HEK293T (cell line): ENCODE measurements around the gene CCDC40.

Experiments used
- BHLHE40 ChIP-seq: fragments of 450-650 bp; IDR thresholded peaks from 2 replicates; pipeline ENCODE4 v1.6.1; 2016; ENCODE audit warnings: mild to moderate bottlenecking, moderate library complexity, borderline replicate concordance
- ELF4 ChIP-seq: fragments of 450-650 bp; IDR thresholded peaks from 2 replicates; pipeline ENCODE4 v1.6.1; 2017; ENCODE audit warnings: antibody characterized with exemption
- FOXA1 ChIP-seq: fragments of 450-650 bp; IDR thresholded peaks from 2 replicates; pipeline ENCODE4 v1.6.1; 2016; ENCODE audit warnings: mild to moderate bottlenecking
- FOXK2 ChIP-seq: fragments of 450-650 bp; IDR thresholded peaks from 2 replicates; pipeline ENCODE4 v1.6.1; 2016; ENCODE audit warnings: mild to moderate bottlenecking
- HDGF ChIP-seq: fragments of 450-650 bp; IDR thresholded peaks from 2 replicates; pipeline ENCODE4 v1.6.1; 2017; ENCODE audit warnings: antibody characterized with exemption, borderline replicate concordance
- L3MBTL2 ChIP-seq: fragments of 450-650 bp; conservative IDR thresholded peaks from 2 replicates; pipeline ENCODE4 v1.6.1; 2016; ENCODE audit warnings: mild to moderate bottlenecking
- NFRKB ChIP-seq: fragments of 450-650 bp; IDR thresholded peaks from 2 replicates; pipeline ENCODE4 v1.6.1; 2016; ENCODE audit warnings: mild to moderate bottlenecking, moderate library complexity
- SP1 ChIP-seq: fragments of 450-650 bp; IDR thresholded peaks from 2 replicates; pipeline ENCODE4 v1.6.1; 2017
- SUZ12 ChIP-seq: fragments of 450-650 bp; IDR thresholded peaks from 2 replicates; pipeline ENCODE4 v1.6.1; 2016; ENCODE audit warnings: mild to moderate bottlenecking
- TARDBP ChIP-seq: fragments of 450-650 bp; IDR thresholded peaks from 2 replicates; pipeline ENCODE4 v1.6.1; 2016
- ZNF384 ChIP-seq: fragments of 450-650 bp; IDR thresholded peaks from 2 replicates; pipeline ENCODE4 v1.6.1; 2016

DNA sequence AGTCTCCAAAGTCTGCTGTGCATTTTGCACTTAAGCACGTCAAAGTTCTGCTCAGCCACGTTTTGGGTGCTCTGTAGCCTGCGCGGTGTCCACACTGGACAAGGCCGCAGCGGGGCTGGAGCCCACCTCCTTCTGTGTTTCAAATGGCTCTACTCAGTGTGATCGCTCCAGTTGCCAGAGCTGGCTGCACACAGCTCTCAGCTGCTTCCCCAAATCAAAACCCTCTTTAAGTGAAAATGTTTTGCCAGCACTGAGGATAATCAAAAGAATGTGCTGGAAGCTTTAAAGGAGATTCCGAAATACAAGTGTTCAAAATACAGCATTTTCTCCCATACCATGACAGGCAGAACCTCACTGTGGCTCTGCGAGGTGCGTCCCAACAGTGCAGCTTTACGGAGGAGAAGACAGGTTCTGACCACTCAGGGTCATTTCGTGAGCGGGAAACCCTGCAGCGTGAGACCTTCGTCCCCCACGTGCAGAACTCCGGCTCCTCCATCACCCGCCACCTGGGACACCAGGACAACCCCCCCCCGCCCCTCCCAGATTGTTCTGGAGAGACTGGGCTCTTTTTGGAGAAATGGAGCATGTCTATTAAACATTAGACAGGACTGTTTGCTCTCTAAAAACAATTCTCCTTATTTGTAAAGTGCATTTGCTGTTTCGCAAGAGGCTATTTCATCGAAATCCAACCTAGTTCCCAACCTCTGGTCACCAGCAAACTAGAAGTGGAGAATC, 17.4 kb upstream of the CCDC40 start:
- no peak for TF ChIP-seq SP1
- no peak for TF ChIP-seq NFRKB
- TF ChIP-seq SUZ12, result no peak
- no peak for TF ChIP-seq BHLHE40
- TF ChIP-seq FOXA1, result no peak
- no peak for TF ChIP-seq HDGF
- no peak for TF ChIP-seq L3MBTL2
- no peak for TF ChIP-seq ZNF384
- TF ChIP-seq ELF4, result no peak
- TF ChIP-seq FOXK2, result no peak
- TF ChIP-seq TARDBP, result no peak
